ENCODE results near the gene CD200R1.
A peak's percentile ranks its signal among the peaks of the same experiment; 100 is the strongest.

CD200R1 gene

GRCh38 chr3:112963683-112964082 lies 11.2 kb downstream of the CD200R1 start:
- Histone ChIP-seq H3K36me3 (ENCODE audit: low read length) (no peaks in the 10 kb centered on the region), H3K4me2 (ENCODE audit: low read depth, low read length, poor library complexity, severe bottlenecking) (no peak overlapping the region), H3K9me2 (replicated peaks; ENCODE audit: insufficient read depth, low read length) (no peaks in the 10 kb centered on the region), H3K9ac (ENCODE audit: low read length) (no peak overlapping the region), H3K79me2 (ENCODE audit: insufficient read depth, low read length) (no peaks in the 10 kb centered on the region), H3K4me3 (ENCODE audit: insufficient read depth, low read length, poor library complexity, severe bottlenecking) (no peak overlapping the region), H2AFZ (ENCODE audit: low read depth, low read length, severe bottlenecking) (no peak overlapping the region), H3K27me3 (ENCODE audit: low read length) (no peaks in the 10 kb centered on the region), H4K20me1 (ENCODE audit: low read depth, low read length) (no peaks in the 10 kb centered on the region), H3F3A (ENCODE audit: insufficient read depth) (no peaks in the 10 kb centered on the region), H3K9me3 (ENCODE audit: insufficient read depth, low read length) (peaks cover 10% of the 10 kb centered on the region; the same call in 1 of the 2 replicates), H3K27ac (ENCODE audit: low read depth, low read length) (no peak overlapping the region)
- no peak for TF ChIP-seq CTCF (IDR thresholded peaks at IDR 0.05; ENCODE audit: insufficient read depth, low read length, poor library complexity, severe bottlenecking)
- no peak for TF ChIP-seq EZH2phosphoT487 (conservative IDR thresholded peaks at IDR 0.05; ENCODE audit: low read length)

- no peaks in the 10 kb centered on the region for H3K9me2 ChIP-seq (replicated peaks; ENCODE audit: insufficient read depth, low read length)
- no peaks in the 10 kb centered on the region for H3F3A ChIP-seq (ENCODE audit: insufficient read depth)
- no peak overlapping the region for H3K4me3 ChIP-seq (ENCODE audit: insufficient read depth, low read length, poor library complexity, severe bottlenecking)
- peaks cover 10% of the 10 kb centered on the region; the same call in 1 of the 2 replicates for H3K9me3 ChIP-seq (ENCODE audit: insufficient read depth, low read length)
- H4K20me1 ChIP-seq (ENCODE audit: low read depth, low read length), result no peaks in the 10 kb centered on the region
- TF ChIP-seq EZH2phosphoT487 (conservative IDR thresholded peaks at IDR 0.05; ENCODE audit: low read length) (no peak), CTCF (IDR thresholded peaks at IDR 0.05; ENCODE audit: insufficient read depth, low read length, poor library complexity, severe bottlenecking) (no peak)
- no peak overlapping the region for H3K9ac ChIP-seq (ENCODE audit: low read length)
- H3K27me3 ChIP-seq (ENCODE audit: low read length), result no peaks in the 10 kb centered on the region
- no peak overlapping the region for H3K27ac ChIP-seq (ENCODE audit: low read depth, low read length)
- H3K79me2 ChIP-seq (ENCODE audit: insufficient read depth, low read length), result no peaks in the 10 kb centered on the region
- H2AFZ ChIP-seq (ENCODE audit: low read depth, low read length, severe bottlenecking), result no peak overlapping the region
- 0 out of 2 replicates have a peak, but pooled peaks cover 4% of the 10 kb centered on the region for H3K36me3 ChIP-seq (ENCODE audit: low read length)
- H3K4me2 ChIP-seq (ENCODE audit: low read depth, low read length, poor library complexity, severe bottlenecking), result peak overlapping the region; percentile 35
Measured at GRCh38 chr3:112958811-112959560, 15.9 kb downstream of the CD200R1 start.

- H3K79me2 ChIP-seq (ENCODE audit: insufficient read depth, low read length), result no peaks in the 10 kb centered on the region
- 0 out of 2 replicates have a peak, but pooled peaks cover 4% of the 10 kb centered on the region for H3K36me3 ChIP-seq (ENCODE audit: low read length)
- no peak overlapping the region for H3K4me2 ChIP-seq (ENCODE audit: low read depth, low read length, poor library complexity, severe bottlenecking)
- no peak overlapping the region for H3K9ac ChIP-seq (ENCODE audit: low read length)
- H3K9me3 ChIP-seq (ENCODE audit: insufficient read depth, low read length), result no peaks in the 10 kb centered on the region
- no peak overlapping the region for H2AFZ ChIP-seq (ENCODE audit: low read depth, low read length, severe bottlenecking)
- no peak overlapping the region for H3K4me3 ChIP-seq (ENCODE audit: insufficient read depth, low read length, poor library complexity, severe bottlenecking)
- no peak overlapping the region for H3K27ac ChIP-seq (ENCODE audit: low read depth, low read length)
- no peaks in the 10 kb centered on the region for H3F3A ChIP-seq (ENCODE audit: insufficient read depth)
- H3K9me2 ChIP-seq (replicated peaks; ENCODE audit: insufficient read depth, low read length), result no peaks in the 10 kb centered on the region
- H3K27me3 ChIP-seq (ENCODE audit: low read length), result no peaks in the 10 kb centered on the region
- no peak for TF ChIP-seq EZH2phosphoT487 (conservative IDR thresholded peaks at IDR 0.05; ENCODE audit: low read length)
- no peak for TF ChIP-seq CTCF (IDR thresholded peaks at IDR 0.05; ENCODE audit: insufficient read depth, low read length, poor library complexity, severe bottlenecking)
- no peaks in the 10 kb centered on the region for H4K20me1 ChIP-seq (ENCODE audit: low read depth, low read length)
Measured at GRCh38 chr3:112956351-112956750, 18.6 kb downstream of the CD200R1 start.

Measured in SU-DHL-6 (cell line).